Ovary (tissue), 9 donors: ENCODE measurements around the gene OR1F1. TPM values are rescaled to one million over a fixed set of nuclear protein-coding genes. Genes with fewer than 3 reads are reported as not detected.
"Not testable (repeated sequence)": the region's sequence is repeated elsewhere in the genome, so short reads cannot be mapped to it uniquely, and the experiment has no call there.

Experiments used
- DNase-seq, 5 donors: peaks; one replicate each; pipeline ENCODE4 v3.0.0-alpha.2; 2019 to 2020
- H3K27ac ChIP-seq, 2 donors: fragments of 200-600 bp; one replicate each; pipeline versions ENCODE4 v1.5.1 to v1.8.0; 2019 to 2022
- H3K27me3 ChIP-seq: fragments of 200-600 bp; one replicate; pipeline ENCODE4 v1.8.0; 2022
- H3K36me3 ChIP-seq: fragments of 200-600 bp; sonication (generic); one replicate; pipeline ENCODE4 v1.5.1; 2019
- H3K4me1 ChIP-seq: one replicate; pipeline ENCODE4 v1.8.1; 2013; ENCODE audit warnings: mild to moderate bottlenecking, moderate library complexity; ENCODE audit not compliant: insufficient read depth
- H3K4me3 ChIP-seq: fragments of 200-600 bp; sonication (generic); one replicate; pipeline ENCODE4 v1.5.1; 2017
- H3K9me3 ChIP-seq, 2 donors: fragments of 200-600 bp in 1 of 2; sonication (generic) in 1 of 2; one replicate each; pipeline versions ENCODE4 v1.5.1 to v1.8.1; 2013 to 2019; ENCODE audit warnings: mild to moderate bottlenecking in 1 of 2, moderate library complexity in 1 of 2
- CTCF ChIP-seq, 3 donors: fragments of 450-650 bp in 2 of 3; fragments of 200-600 bp in 1 of 3; IDR thresholded peaks; one replicate each; pipeline versions ENCODE4 v1.5.1 to v1.8.0; 2016 to 2022; ENCODE audit warnings: antibody characterized with exemption in 3 of 3, mild to moderate bottlenecking in 1 of 3
- EP300 ChIP-seq: sonication (generic); formaldehyde crosslinking; IDR thresholded peaks from one replicate; pipeline ENCODE4 v1.6.1; 2017; ENCODE audit warnings: antibody characterized with exemption
- POLR2A ChIP-seq: fragments of 450-650 bp; IDR thresholded peaks from one replicate; pipeline ENCODE4 v1.6.1; 2017; ENCODE audit warnings: antibody characterized with exemption, mild to moderate bottlenecking, moderate library complexity
- WGBS, 3 donors: extraction: QIAGEN DNeasy Blood & Tissue Kit in 1 of 3; methylation state at CpG; one replicate each; pipeline versions ENCODE4 v1.1.5 to v1.1.7; 2013 to 2017; 5-methylcytosine and 5-hydroxymethylcytosine counted together
- intact Hi-C, 4 donors: fragments of 100-400 bp; cut with DNase I; formaldehyde crosslinking; loops; one replicate each; pipeline versions ENCODE4 v1.11.0 to v1.15.1; 2022 to 2023
- polyA plus RNA-seq, 2 donors: library from polyadenylated mRNA; stranded (reverse); fragments of 200-250 nt in 1 of 2; fragments of 350-450 nt in 1 of 2; fragmentation: Illumina TruSeq in 1 of 2; extraction: RNeasy Lipid Tissue Mini Kit (QIAGEN cat#74804) in 1 of 2; gene quantifications; one replicate each; pipeline ENCODE4 v1.2.3, GENCODE V29; 2013 to 2014
- total RNA-seq, 7 donors: library from RNA; depleted of rRNA in 2 of 7; stranded (reverse); fragments of >200 nt in 2 of 7; fragmentation: NEBNext Ultra II Directional in 3 of 7; extraction: Animal tissue kit (Norgen Biotek cat#: 25700) in 3 of 7; gene quantifications; one replicate each; pipeline versions ENCODE4 v1.1.0 to v1.2.4, GENCODE V29; 2016 to 2023
- donor health status: DM: no; HTN: no; CAD: no; lungs with moderate emphysema.
- donor health status: DM: no; HTN: no; CAD: no.
- donor health status: Bipolar disorder and iron deficiency.
- donor health status: DM: yes; HTN: yes; CAD: no.
- donor health status: DM: no; HTN: no; CAD: no.
- donor health status: DM: yes; HTN: yes; CAD: no.

OR1F1 gene
- total and polyA plus RNA-seq, 9 donors: not detected

GRCh38 chr16:3180445-3180878 lies 7.5 kb upstream of the OR1F1 start:
- WGBS, 3 donors: 26 to 63% (median 62%) methylated on average over 21 of the region's 21 CpGs
- Histone ChIP-seq H3K27me3 (no peaks in the 10 kb centered on the region), H3K4me1 (no peaks in the 10 kb centered on the region), H3K9me3 (peaks cover 0 to 9% of the 10 kb centered on the region in 2 donors), H3K27ac (no peak overlapping the region), H3K36me3 (no peaks in the 10 kb centered on the region), H3K4me3 (no peak overlapping the region)
- TF ChIP-seq POLR2A (no peak), CTCF (IDR thresholded peaks at IDR 0.05) (no peak), EP300 (no peak)
- no peak for DNase-seq
- intact Hi-C loops: no loop called here

- H3K27ac ChIP-seq, H3K4me1 ChIP-seq, DNase-seq, H3K36me3 ChIP-seq, H3K9me3 ChIP-seq, H3K4me3 ChIP-seq, intact Hi-C loops, H3K27me3 ChIP-seq: not testable (repeated sequence)
- 28 to 41% (median 35%) methylated on average over 8 of the region's 8 CpGs for WGBS, 3 donors
Observed at GRCh38 chr16:3182293-3182607, 5.8 kb upstream of the OR1F1 start.

- intact Hi-C loops: no loop called here
- Histone ChIP-seq H3K27me3 (no peaks in the 10 kb centered on the region), H3K4me1 (no peaks in the 10 kb centered on the region), H3K9me3 (peaks cover 0 to 9% of the 10 kb centered on the region in 2 donors), H3K27ac (no peak overlapping the region), H3K4me3 (no peak overlapping the region), H3K36me3 (no peaks in the 10 kb centered on the region)
- TF ChIP-seq CTCF (IDR thresholded peaks at IDR 0.05): no peak
- TF ChIP-seq POLR2A: no peak
- TF ChIP-seq EP300: no peak
- 1% methylated on average over 35 to 72 of the region's 72 CpGs for WGBS, 3 donors
- no peak for DNase-seq
Observed at GRCh38 chr16:3182608-3183444, 5.2 kb upstream of the OR1F1 start.

GRCh38 chr16:3183445-3184139 lies 4.4 kb upstream of the OR1F1 start:
- H3K9me3 ChIP-seq: peaks cover 0 to 9% of the 10 kb centered on the region in 2 donors
- no peaks in the 10 kb centered on the region for H3K4me1 ChIP-seq
- TF ChIP-seq EP300: no peak
- TF ChIP-seq CTCF (IDR thresholded peaks at IDR 0.05): no peak
- no peak for TF ChIP-seq POLR2A
- WGBS, 3 donors: 3 to 5% (median 3%) methylated on average over 42 of the region's 42 CpGs
- no peaks in the 10 kb centered on the region for H3K27me3 ChIP-seq
- H3K27ac ChIP-seq: no peak overlapping the region
- H3K4me3 ChIP-seq: no peak overlapping the region
- no peaks in the 10 kb centered on the region for H3K36me3 ChIP-seq
- intact Hi-C loops: no loop called here
- DNase-seq: no peak
